ENCODE measurements around the gene TRIO. TPM values are rescaled to one million over a fixed set of nuclear protein-coding genes. Genes with fewer than 3 reads are reported as not detected.

The TRIO gene
- total and polyA plus RNA-seq, 10 of the 15 experiments (the other 5 are each of a cell fraction or from before 2014, with no cell fraction given): 5.1 to 96.4 (median 44.6) TPM

- no peak for TF ChIP-seq PRDM15 (CRISPR knock-in tag; IDR thresholded peaks at IDR 0.05)
These were observed 239.5 kb downstream of the TRIO start (continued) for GRCh38 chr5:14382640-14383039.

DNA sequence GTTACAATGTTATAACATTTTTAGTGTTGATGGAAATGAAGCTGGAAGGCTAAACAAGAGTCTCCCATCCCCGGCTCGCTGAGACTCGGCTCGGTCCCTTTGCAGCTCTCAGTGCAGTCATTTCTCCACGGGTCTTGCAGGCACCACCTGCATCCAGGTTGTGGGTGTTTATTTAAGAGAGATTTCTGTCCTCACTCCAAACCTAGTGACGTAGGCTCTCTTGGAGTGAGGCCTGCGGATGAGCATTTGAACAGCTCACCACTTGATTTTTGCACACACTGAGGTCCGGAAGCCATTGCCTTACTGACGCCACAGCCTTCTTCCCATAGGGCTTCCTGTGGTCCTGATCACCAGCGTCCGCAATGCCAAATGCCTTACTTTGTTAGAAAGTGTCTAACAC lies 240.8 kb downstream of the TRIO start:
- Histone ChIP-seq H3K9ac (ENCODE audit: control insufficient read depth, insufficient read depth, low read length) (no peak overlapping the region), H3K27ac (ENCODE audit: control insufficient read depth, insufficient read depth) (no peak overlapping the region), H3K27me3 (replicated peaks in 1 of 2; ENCODE audit: control insufficient read depth in 2 of 2, insufficient read depth in 2 of 2, low read length in 1 of 2) (no peaks in the 10 kb centered on the region), H3K79me2 (ENCODE audit: control insufficient read depth, insufficient read depth, low read length) (no peaks in the 10 kb centered on the region), H2AFZ (ENCODE audit: control insufficient read depth, low read depth, low read length) (no peak overlapping the region), H3K4me1 (ENCODE audit: control insufficient read depth, insufficient read depth, low read length) (no peaks in the 10 kb centered on the region), H4K20me1 (ENCODE audit: control insufficient read depth, insufficient read depth) (no peaks in the 10 kb centered on the region), H3K9me3 (replicated peaks; ENCODE audit: control insufficient read depth, insufficient read depth, low read length) (no peaks in the 10 kb centered on the region), H3K4me2 (ENCODE audit: control insufficient read depth, insufficient read depth) (no peak overlapping the region), H3K4me3 (no peak overlapping the region), H3K36me3 (ENCODE audit: control insufficient read depth in 2 of 2, insufficient read depth in 2 of 2, low read length in 1 of 2) (peaks cover 25 to 28% of the 10 kb centered on the region in 2 experiments)
- in situ Hi-C loops (cut with MboI) (no loop called here), intact Hi-C loops (cut with micrococcal nuclease; ENCODE audit: unreplicated experiment) (no loop called here)
- ChIA-PET RAD21 (ENCODE audit: unreplicated experiment) (no interaction called here), POLR2A (no interaction called here), CTCF (interaction anchor here (1.1 kb wide), 1 partner anchor 20 kb away, joined by 5 read pairs; no protein-coding TSS in a partner anchor), SMC1A (ENCODE audit: uncharacterized antibody, unreplicated experiment) (interaction anchor here (1.3 kb wide), 1 partner anchor 10 kb away, joined by 6 read pairs; no protein-coding TSS in a partner anchor)
- no peak for FAIRE-seq
- DNase-seq (ENCODE audit: low read depth, low spot score): no peak
- no peak for ATAC-seq
- TF ChIP-seq NR2C2 (IDR thresholded peaks at IDR 0.05; ENCODE audit: borderline replicate concordance, control insufficient read depth, insufficient read length, low read depth): no peak
- TF ChIP-seq, protein P1, sequence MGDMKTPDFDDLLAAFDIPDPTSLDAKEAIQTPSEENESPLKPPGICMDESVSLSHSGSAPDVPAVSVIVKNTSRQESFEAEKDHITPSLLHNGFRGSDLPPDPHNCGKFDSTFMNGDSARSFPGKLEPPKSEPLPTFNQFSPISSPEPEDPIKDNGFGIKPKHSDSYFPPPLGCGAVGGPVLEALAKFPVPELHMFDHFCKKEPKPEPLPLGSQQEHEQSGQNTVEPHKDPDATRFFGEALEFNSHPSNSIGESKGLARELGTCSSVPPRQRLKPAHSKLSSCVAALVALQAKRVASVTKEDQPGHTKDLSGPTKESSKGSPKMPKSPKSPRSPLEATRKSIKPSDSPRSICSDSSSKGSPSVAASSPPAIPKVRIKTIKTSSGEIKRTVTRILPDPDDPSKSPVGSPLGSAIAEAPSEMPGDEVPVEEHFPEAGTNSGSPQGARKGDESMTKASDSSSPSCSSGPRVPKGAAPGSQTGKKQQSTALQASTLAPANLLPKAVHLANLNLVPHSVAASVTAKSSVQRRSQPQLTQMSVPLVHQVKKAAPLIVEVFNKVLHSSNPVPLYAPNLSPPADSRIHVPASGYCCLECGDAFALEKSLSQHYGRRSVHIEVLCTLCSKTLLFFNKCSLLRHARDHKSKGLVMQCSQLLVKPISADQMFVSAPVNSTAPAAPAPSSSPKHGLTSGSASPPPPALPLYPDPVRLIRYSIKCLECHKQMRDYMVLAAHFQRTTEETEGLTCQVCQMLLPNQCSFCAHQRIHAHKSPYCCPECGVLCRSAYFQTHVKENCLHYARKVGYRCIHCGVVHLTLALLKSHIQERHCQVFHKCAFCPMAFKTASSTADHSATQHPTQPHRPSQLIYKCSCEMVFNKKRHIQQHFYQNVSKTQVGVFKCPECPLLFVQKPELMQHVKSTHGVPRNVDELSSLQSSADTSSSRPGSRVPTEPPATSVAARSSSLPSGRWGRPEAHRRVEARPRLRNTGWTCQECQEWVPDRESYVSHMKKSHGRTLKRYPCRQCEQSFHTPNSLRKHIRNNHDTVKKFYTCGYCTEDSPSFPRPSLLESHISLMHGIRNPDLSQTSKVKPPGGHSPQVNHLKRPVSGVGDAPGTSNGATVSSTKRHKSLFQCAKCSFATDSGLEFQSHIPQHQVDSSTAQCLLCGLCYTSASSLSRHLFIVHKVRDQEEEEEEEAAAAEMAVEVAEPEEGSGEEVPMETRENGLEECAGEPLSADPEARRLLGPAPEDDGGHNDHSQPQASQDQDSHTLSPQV (IDR thresholded peaks at IDR 0.05): no peak
- TF ChIP-seq USF2 (IDR thresholded peaks at IDR 0.05; ENCODE audit: borderline replicate concordance, low read depth, low read length): no peak
- TF ChIP-seq, protein P2, sequence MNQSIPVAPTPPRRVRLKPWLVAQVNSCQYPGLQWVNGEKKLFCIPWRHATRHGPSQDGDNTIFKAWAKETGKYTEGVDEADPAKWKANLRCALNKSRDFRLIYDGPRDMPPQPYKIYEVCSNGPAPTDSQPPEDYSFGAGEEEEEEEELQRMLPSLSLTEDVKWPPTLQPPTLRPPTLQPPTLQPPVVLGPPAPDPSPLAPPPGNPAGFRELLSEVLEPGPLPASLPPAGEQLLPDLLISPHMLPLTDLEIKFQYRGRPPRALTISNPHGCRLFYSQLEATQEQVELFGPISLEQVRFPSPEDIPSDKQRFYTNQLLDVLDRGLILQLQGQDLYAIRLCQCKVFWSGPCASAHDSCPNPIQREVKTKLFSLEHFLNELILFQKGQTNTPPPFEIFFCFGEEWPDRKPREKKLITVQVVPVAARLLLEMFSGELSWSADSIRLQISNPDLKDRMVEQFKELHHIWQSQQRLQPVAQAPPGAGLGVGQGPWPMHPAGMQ (IDR thresholded peaks at IDR 0.05; ENCODE audit: borderline replicate concordance): no peak
- TF ChIP-seq ZNF274 (IDR thresholded peaks at IDR 0.05; ENCODE audit: insufficient read depth, insufficient read length): no peak
- TF ChIP-seq ATF7 (IDR thresholded peaks at IDR 0.05; ENCODE audit: low read depth): no peak
- no peak for TF ChIP-seq CREB1 (IDR thresholded peaks at IDR 0.05; ENCODE audit: low read depth)
- no peak for TF ChIP-seq PBX3 (IDR thresholded peaks at IDR 0.05; ENCODE audit: insufficient replicate concordance, low read depth, low read length)
- no TSS peak for BruUV-seq (replicated peaks)
- WGBS (ENCODE audit: insufficient coverage, insufficient replicate concordance, low lambda C conversion rate, missing lambda C conversion rate): 96% methylated on average over 11 of the region's 11 CpGs
